Measurements from ENCODE around the gene LAIR1.

DNA sequence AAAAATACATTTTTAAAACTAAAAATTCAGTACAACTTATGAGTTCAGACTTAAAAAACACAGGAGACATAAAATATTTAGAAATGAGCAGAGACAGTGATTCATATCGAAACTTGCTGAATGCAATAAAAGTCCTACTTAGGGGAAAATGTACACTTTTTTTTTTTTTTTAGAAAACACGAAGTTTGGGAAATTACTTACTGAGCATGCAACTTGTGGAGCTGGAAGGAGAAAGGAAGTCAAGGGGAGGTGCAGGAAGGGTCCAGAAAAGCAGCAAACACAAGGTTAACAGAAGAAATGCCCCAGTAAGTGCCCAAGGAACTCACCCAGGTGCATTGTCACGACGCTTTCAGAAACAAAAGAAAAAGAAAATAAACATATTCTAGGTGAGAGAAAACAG lies 18.6 kb upstream of the LAIR1 start:
- TF ChIP-seq POLR2A (IDR thresholded peaks at IDR 0.05) (no peak), CTCF (IDR thresholded peaks at IDR 0.05) (no peak)
